Measurements from ENCODE around the gene HACD4.

The HACD4 gene

DNA sequence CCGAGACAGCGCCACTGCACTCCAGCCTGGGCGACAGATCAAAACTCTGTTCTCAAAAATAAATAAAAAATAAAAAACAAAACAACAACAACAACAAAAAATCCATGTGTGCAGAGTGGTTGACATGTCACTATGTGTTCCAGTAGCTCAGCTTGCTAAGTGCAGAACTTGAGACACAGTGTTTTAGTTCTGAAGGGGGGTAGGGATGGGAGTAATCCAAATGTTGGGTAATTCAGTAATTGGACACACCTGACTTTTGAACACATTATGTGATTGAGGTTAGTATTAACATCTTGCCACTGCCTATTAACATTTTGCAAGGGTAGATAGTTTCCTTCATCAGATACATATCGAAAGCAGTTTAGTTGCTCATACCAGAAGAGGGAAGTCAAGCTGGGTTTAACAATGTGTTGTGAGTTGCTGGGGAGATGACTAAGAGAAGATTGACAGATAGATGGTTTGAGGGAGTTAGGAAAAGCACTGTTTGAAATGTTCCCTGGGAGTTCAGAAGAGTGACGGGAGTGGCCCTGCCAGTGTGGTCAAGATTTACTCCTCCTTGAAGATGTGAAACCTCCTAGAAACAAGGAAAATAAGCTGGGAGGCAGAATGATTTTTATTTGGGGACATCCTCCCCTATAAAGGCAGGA lies 928 bp downstream of the HACD4 start:
- Mint-ChIP-seq H3K27ac (no peak overlapping the region), H3K36me3 (peaks cover 9% of the 10 kb centered on the region)

DNA sequence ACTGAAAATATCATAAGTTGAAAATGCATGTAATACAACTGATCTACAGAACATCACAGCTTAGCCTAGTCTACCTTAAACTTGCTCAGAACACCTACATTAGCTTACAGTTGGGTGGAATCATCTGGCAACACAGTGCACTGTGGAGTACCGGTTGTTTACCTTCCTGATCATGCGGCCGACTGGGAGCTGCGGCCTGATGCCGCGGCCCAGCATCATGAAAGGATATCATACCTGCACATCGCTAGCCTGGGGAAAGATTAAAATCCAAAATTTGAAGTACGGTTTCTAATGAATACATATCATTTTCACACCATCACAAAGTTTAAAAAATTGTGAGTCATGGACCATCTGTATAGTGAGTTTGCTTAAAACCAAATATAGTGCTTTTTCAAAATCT lies 1.8 kb downstream of the HACD4 start:
- ATAC-seq: no peak
- Mint-ChIP-seq H3K36me3 (peaks cover 12% of the 10 kb centered on the region), H3K4me1 (peaks cover 28% of the 10 kb centered on the region), H3K4me3 (no peak overlapping the region), H3K9me3 (no peaks in the 10 kb centered on the region), H3K27ac (no peak overlapping the region)
- no peak for DNase-seq (ENCODE audit: low spot score in 2 of 2)

More for the DNA sequence above, 928 bp downstream of the HACD4 start:
- H3K9me3 Mint-ChIP-seq: no peaks in the 10 kb centered on the region
- H3K4me3 Mint-ChIP-seq: no peak overlapping the region
- peak in 1 of 2 donors; percentile 11 for DNase-seq (ENCODE audit: low spot score in 2 of 2)
- H3K4me1 Mint-ChIP-seq: peaks cover 28% of the 10 kb centered on the region
- ATAC-seq: peak; percentile 91

DNA sequence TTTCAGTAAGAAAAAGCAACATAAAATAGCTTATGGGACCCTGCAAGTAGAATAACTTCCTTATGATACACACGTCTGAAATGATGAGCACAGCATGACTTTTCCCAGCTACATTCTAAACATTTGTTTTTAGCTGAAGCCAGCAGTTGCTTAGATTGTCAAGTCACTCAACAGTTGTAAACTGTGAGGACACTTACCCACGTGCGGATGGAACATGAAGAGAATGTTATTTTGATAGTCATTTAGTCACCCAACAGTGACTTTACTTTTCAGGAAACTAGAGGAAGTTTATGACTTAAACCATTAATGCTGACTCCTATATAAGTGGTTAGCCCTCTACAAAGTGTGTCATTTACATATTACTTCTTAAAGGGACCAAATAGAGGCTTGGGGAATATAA lies 3.0 kb downstream of the HACD4 start:
- no peak for DNase-seq (ENCODE audit: low spot score in 2 of 2)
- Mint-ChIP-seq H3K9me3 (no peaks in the 10 kb centered on the region), H3K4me3 (no peak overlapping the region), H3K27ac (peak overlapping the region; percentile 23), H3K36me3 (peaks cover 19% of the 10 kb centered on the region), H3K4me1 (peaks cover 24% of the 10 kb centered on the region)
- ATAC-seq: peak; percentile 69

DNA sequence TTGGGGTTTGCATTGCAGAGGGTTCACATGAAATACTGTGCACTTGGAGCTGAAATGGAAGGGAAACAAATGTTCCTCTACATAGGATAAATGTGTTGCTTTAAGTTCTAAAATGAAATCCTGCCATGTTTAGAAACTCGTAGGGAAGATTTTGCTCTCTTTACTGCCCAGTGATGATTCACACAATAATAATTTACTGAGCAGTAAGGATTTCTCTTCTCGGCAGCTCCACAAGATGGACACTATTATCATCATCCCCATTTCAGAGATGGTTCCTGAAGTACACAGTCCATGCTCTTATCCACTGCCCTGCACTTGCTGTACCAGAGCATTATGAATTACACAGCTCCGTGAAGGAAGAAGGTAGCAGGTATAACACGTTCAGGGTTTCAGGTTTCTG lies 4.1 kb downstream of the HACD4 start:
- no peak overlapping the region for H3K27ac Mint-ChIP-seq
- DNase-seq (ENCODE audit: low spot score in 2 of 2) (no peak), ATAC-seq (no peak)
- no peaks in the 10 kb centered on the region for H3K9me3 Mint-ChIP-seq
- H3K36me3 Mint-ChIP-seq: peaks cover 21% of the 10 kb centered on the region
- H3K4me3 Mint-ChIP-seq: no peak overlapping the region
- H3K4me1 Mint-ChIP-seq: peaks cover 16% of the 10 kb centered on the region

DNA sequence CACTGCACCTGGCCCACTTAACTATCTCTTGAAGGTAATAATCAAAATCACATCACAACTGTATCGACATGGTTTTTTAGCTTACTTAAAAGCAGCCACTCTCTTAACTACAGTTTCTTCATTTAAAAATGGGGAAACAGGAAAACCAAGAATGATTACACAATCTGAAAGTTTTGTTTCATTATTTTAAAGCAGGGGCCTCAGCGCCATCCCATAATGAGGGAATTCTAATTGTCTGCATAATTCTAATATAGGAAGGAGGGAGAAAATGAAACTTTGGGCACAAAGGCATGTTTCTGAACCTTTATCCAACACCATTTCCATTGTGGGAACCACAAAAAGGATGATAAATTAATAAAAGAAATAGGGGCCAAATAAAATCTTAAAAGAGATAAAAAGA lies 7.6 kb downstream of the HACD4 start:
- no peaks in the 10 kb centered on the region for H3K9me3 Mint-ChIP-seq
- peaks cover 14% of the 10 kb centered on the region for H3K4me1 Mint-ChIP-seq
- peaks cover 21% of the 10 kb centered on the region for H3K36me3 Mint-ChIP-seq
- DNase-seq (ENCODE audit: low spot score in 2 of 2) (no peak), ATAC-seq (no peak)
- H3K4me3 Mint-ChIP-seq: no peak overlapping the region
- H3K27ac Mint-ChIP-seq: no peak overlapping the region

DNA sequence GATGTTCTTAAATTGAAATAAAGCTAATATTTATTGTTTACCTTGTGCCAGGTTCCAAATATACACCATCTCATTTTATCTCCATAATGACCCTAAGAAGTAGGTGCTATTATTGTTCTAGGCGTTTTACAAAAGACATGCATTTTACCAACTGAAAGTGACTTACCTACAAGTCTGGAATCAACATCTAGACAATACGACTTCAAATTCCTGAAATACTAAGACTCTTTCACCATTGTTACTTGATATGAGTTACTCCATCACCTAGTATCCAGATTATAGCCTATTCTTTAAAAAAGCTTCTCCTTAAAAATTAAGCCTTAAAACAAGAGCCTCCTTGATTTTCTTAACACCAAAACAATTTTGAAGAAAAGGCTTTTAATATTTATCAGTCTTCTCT lies 13.3 kb downstream of the HACD4 start:
- H3K4me3 Mint-ChIP-seq: no peak overlapping the region
- no peak for ATAC-seq
- no peaks in the 10 kb centered on the region for H3K9me3 Mint-ChIP-seq
- DNase-seq (ENCODE audit: low spot score in 2 of 2): no peak
- peaks cover 4% of the 10 kb centered on the region for H3K4me1 Mint-ChIP-seq
- no peak overlapping the region for H3K27ac Mint-ChIP-seq
- peaks cover 25% of the 10 kb centered on the region for H3K36me3 Mint-ChIP-seq

DNA sequence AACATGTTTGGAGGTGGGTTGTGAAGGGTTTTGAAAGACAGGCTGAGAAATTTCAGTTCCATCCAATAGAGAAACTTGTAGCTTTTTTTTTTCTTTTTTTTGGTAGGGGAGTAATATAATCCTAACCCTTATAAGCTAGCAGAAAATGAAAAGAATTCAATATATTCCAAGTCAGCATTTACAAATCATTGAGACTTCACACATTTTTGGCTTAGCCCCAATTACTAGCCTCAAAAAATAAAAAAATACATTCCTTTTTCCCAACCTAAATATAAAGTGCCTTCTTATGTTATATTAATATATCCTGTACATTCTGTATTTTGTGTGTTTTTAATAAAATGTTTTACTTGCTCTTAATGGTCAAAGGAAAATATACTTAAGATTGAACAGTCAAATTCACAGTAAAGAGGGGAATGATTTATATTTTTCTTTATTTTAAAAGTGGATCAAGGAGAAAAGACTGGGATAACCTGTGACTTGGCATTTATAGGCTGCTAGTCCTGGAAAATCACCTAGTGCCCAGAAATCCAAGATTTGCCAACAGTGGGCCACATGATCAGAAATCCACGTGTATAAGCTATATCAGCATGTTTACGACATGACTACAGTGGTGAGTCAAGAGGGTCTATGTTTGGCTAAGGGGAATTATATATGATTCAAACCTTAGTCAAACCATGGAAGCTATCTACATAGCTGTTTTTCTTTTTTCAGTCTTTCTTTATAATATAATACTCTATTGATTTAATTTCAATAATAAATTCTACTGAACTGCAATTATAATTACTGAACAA lies 14.5 kb downstream of the HACD4 start:
- Mint-ChIP-seq H3K4me3 (no peak overlapping the region), H3K36me3 (peaks cover 32% of the 10 kb centered on the region), H3K27ac (no peak overlapping the region), H3K4me1 (peaks cover 4% of the 10 kb centered on the region), H3K9me3 (no peaks in the 10 kb centered on the region)
- DNase-seq (ENCODE audit: low spot score in 2 of 2) (no peak), ATAC-seq (peak; percentile 84)

- ATAC-seq: no peak
- H3K4me1 Mint-ChIP-seq: peaks cover 4% of the 10 kb centered on the region
- no peaks in the 10 kb centered on the region for H3K9me3 Mint-ChIP-seq
- no peak overlapping the region for H3K4me3 Mint-ChIP-seq
- peaks cover 38% of the 10 kb centered on the region for H3K36me3 Mint-ChIP-seq
- DNase-seq (ENCODE audit: low spot score in 2 of 2): no peak
- no peak overlapping the region for H3K27ac Mint-ChIP-seq
These were observed 15.4 kb downstream of the HACD4 start for GRCh38 chr9:21015995-21016394.

DNA sequence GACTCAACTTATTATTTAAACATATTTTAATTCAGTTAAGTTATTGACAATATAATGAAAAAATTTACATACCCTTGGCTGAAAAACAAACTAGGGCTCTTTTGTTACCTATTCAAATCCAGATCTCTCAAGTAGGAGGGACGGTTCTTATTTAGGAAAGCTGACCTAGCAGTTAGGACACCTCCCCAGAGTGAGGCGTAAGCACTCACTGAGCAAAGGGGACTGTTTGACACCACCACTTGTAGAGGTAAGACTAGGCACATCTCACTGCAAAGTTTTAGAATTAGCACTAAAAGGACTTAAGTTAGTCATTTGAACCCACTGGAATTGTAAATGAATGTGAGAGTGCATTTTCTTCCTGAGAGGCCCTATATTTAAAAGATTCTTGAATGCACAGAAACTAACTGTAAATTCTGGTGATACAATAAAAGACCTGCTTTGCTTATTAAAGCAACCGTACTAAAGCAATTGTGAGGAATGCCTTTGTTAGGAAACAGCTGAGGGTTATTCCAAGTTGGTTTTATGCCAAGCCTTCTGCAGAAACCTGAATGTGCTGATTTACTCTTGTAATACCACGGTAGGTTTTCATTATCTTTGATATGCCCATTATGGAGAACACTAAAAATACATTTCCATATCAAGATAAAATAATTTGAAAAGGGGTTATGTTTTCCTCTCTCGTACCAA lies 16.2 kb downstream of the HACD4 start:
- H3K9me3 Mint-ChIP-seq: no peaks in the 10 kb centered on the region
- DNase-seq (ENCODE audit: low spot score in 2 of 2) (no peak), ATAC-seq (no peak)
- H3K36me3 Mint-ChIP-seq: peaks cover 41% of the 10 kb centered on the region
- peaks cover 4% of the 10 kb centered on the region for H3K4me1 Mint-ChIP-seq
- H3K4me3 Mint-ChIP-seq: no peak overlapping the region
- H3K27ac Mint-ChIP-seq: no peak overlapping the region

DNA sequence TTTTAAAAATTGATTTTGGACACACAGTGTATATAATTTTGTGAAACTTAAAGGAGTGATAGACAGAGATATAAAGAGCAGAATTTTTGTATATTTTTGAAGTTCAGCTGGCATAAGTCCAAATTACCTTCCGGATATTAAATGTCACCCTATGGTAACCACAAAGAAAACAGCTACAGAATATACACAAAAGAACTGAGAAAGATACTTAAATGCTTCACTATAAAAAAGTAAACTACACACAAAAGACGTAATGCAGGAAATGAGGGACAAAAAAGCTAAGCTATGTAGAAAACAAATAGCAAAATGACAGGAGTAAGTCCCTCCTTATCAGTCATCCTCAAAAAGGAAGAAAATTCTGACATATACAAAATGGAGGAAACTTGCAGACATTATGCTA lies 29.4 kb downstream of the HACD4 start:
- H3K4me3 Mint-ChIP-seq: peak overlapping the region; percentile 4
- peaks cover 23% of the 10 kb centered on the region for H3K36me3 Mint-ChIP-seq
- peaks cover 3% of the 10 kb centered on the region for H3K9me3 Mint-ChIP-seq
- DNase-seq (ENCODE audit: low spot score in 2 of 2) (no peak), ATAC-seq (no peak)
- H3K27ac Mint-ChIP-seq: peak overlapping the region; percentile 55
- H3K4me1 Mint-ChIP-seq: peaks cover 27% of the 10 kb centered on the region

GRCh38 chr9:21001581-21001980 lies 29.9 kb downstream of the HACD4 start:
- peak; percentile 78 for ATAC-seq
- peaks cover 18% of the 10 kb centered on the region for H3K36me3 Mint-ChIP-seq
- peaks cover 3% of the 10 kb centered on the region for H3K9me3 Mint-ChIP-seq
- H3K4me3 Mint-ChIP-seq: peak overlapping the region; percentile 4
- H3K27ac Mint-ChIP-seq: peak overlapping the region; percentile 55
- DNase-seq (ENCODE audit: low spot score in 2 of 2): no peak
- peaks cover 30% of the 10 kb centered on the region for H3K4me1 Mint-ChIP-seq

DNA sequence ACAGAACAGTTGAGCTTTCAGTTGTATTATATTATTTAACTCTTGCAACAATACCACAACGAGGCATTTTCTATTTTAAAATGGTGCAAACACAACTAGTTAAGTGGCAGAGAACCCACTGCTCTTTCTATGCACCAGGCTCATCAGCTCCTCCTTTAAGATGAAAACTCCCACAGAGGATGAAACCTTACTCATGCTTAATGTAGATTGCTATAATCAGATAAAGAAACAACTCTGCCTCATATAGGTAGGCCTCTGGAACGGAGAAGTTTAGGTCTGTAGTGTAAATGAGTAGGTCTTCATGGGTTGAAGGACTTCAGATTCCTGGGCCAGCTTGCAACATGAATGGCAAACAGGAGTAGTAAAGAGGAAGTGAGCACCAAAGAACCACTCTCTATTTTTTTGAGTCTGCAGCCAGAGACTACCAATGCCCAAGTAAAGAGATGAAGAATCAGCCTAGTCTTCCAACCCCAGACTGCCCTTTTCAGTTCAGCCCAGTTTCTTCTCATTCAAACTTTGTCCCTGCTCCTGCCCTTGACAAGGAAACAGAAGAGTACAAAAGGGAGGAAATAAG lies 33.9 kb downstream of the HACD4 start:
- Mint-ChIP-seq H3K9me3 (peaks cover 3% of the 10 kb centered on the region), H3K27ac (peak overlapping the region; percentile 61), H3K4me1 (peaks cover 29% of the 10 kb centered on the region), H3K4me3 (no peak overlapping the region), H3K36me3 (peaks cover 5% of the 10 kb centered on the region)
- no peak for DNase-seq (ENCODE audit: low spot score in 2 of 2)
- ATAC-seq: peak; percentile 74

DNA sequence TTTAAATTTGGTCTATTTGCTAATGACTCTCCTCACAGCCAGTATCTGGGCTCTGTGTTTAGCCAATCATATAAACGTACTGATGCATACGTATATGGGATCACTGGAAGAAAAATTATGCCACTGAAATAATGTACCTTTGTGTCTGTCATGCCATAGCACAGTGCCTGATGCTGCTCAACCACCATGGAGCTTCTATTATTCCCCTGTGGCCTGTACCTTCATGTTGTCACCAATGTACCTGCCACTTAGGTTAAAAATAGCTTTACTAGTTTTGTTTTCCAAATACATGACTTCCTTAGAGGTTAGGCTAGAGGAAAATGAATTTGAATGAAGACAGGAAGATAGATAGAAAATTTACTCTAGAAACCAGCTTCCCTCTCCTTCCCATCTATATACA lies 34.6 kb downstream of the HACD4 start:
- Mint-ChIP-seq H3K4me1 (peaks cover 21% of the 10 kb centered on the region), H3K9me3 (peaks cover 3% of the 10 kb centered on the region), H3K4me3 (no peak overlapping the region), H3K27ac (peak overlapping the region; percentile 61), H3K36me3 (peaks cover 5% of the 10 kb centered on the region)
- DNase-seq (ENCODE audit: low spot score in 2 of 2) (no peak), ATAC-seq (no peak)

- H3K36me3 Mint-ChIP-seq: peaks cover 5% of the 10 kb centered on the region
- H3K4me3 Mint-ChIP-seq: no peak overlapping the region
- ATAC-seq (no peak), DNase-seq (ENCODE audit: low spot score in 2 of 2) (no peak)
- H3K27ac Mint-ChIP-seq: no peak overlapping the region
- H3K4me1 Mint-ChIP-seq: peaks cover 11% of the 10 kb centered on the region
- H3K9me3 Mint-ChIP-seq: peaks cover 3% of the 10 kb centered on the region
These were observed 35.8 kb downstream of the HACD4 start for GRCh38 chr9:20995616-20996015.

DNA sequence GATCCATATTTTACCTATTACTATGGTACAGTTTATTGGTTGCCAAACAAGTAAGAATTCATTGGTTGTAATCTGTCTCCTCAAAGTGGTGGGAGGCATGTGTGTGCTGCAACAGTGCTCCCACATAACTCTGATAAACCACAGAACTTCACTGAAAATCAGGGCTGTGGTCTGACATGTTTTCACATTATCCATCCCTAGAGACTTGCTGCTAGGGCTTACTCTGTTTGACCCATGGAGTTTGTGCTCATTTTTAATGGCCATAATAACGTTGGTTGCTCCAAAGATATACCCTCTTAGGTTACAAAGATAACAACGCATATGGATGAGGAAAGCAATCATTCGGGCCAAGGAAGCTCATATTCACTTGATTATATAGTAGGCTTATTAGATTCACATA lies 37.0 kb downstream of the HACD4 start:
- ATAC-seq (no peak), DNase-seq (ENCODE audit: low spot score in 2 of 2) (no peak)
- Mint-ChIP-seq H3K9me3 (no peaks in the 10 kb centered on the region), H3K27ac (no peak overlapping the region), H3K4me3 (no peak overlapping the region), H3K36me3 (peaks cover 10% of the 10 kb centered on the region), H3K4me1 (peaks cover 11% of the 10 kb centered on the region)

All from stimulated activated effector memory CD8-positive, alpha-beta T cell treated with anti-CD3 and anti-CD28 coated beads, Interleukin-12 subunit alpha, Interleukin-12 subunit beta, amount 100 ng/mL, for 72 hours (primary cell).